Endothelial cell of umbilical vein (primary cell): ENCODE measurements around the gene BCL11B. TPM values are rescaled to one million over a fixed set of nuclear protein-coding genes. Genes with fewer than 3 reads are reported as not detected.

ENCODE experiments used
- BruUV-seq: library from RNA; stranded (reverse); fragments of 400-500 nt; replicated peaks from 2 replicates; lab custom pipeline; 2021; lab: Mats Ljungman, UMichigan
- CTCF ChIA-PET: fragments of 300-600, 350-600 bp; sonication (Branson Sonifier 250); formaldehyde crosslinking; loops from one replicate; lab custom pipeline; 2021; ENCODE audit warnings: antibody characterized with exemption, inconsistent platforms; lab: Charles Lee
- POLR2A ChIA-PET: fragments of 300-600, 350-600 bp; sonication (Branson Sonifier 250); formaldehyde crosslinking; loops from one replicate; lab custom pipeline; 2021; ENCODE audit warnings: antibody characterized with exemption, inconsistent platforms; lab: Charles Lee
- DNase-seq: peaks from one replicate; pipeline ENCODE4 v3.0.0-alpha.2; 2011; ENCODE audit warnings: low read depth, low spot score
- FAIRE-seq: peaks from 2 replicates; lab custom pipeline; 2011; peaks lifted over from hg19 to GRCh38; lab: Jason Lieb, UNC
- H2AFZ ChIP-seq: 2 replicates; pipeline ENCODE4 v1.6.0; 2012; ENCODE audit warnings: low read depth, low read length, control low read depth, inconsistent platforms
- H3K27ac ChIP-seq: 2 replicates; pipeline ENCODE4 v1.5.1; 2011; ENCODE audit warnings: low read depth, mild to moderate bottlenecking, control low read depth, low read length, moderate library complexity; ENCODE audit not compliant: insufficient read depth
- H3K27me3 ChIP-seq, 2 experiments: 2 replicates each; pipeline versions ENCODE4 v1.6.0 to v1.6.1; 2011; ENCODE audit warnings: low read length in 2 of 2, mixed read lengths in 1 of 2; ENCODE audit not compliant: control insufficient read depth in 2 of 2, insufficient read depth in 2 of 2
- H3K36me3 ChIP-seq, 2 experiments: 2 replicates in 1 of 2; 3 replicates in 1 of 2; pipeline ENCODE4 v1.5.1; 2011; ENCODE audit warnings: low read length in 2 of 2, mild to moderate bottlenecking in 1 of 2, moderate library complexity in 1 of 2; ENCODE audit not compliant: control insufficient read depth in 2 of 2, insufficient read depth in 2 of 2; ENCODE audit errors: extremely low read depth in 1 of 2
- H3K4me1 ChIP-seq: 3 replicates; pipeline ENCODE4 v1.5.1; 2011; ENCODE audit warnings: mild to moderate bottlenecking, low read length; ENCODE audit not compliant: control insufficient read depth, insufficient read depth; ENCODE audit errors: extremely low read depth
- H3K4me2 ChIP-seq: 2 replicates; pipeline ENCODE4 v1.6.1; 2011; ENCODE audit warnings: low read length, control low read depth, mixed read lengths; ENCODE audit not compliant: insufficient read depth
- H3K4me3 ChIP-seq, 3 experiments: fragments of 200-600 bp in 1 of 3; sonication (generic), shearing (Covaris generic) in 1 of 3; replicated peaks in 1 of 3; 2 replicates each; pipeline ENCODE4 v1.5.1; 2011 to 2016; ENCODE audit warnings: control low read depth in 3 of 3, low read length in 3 of 3, mild to moderate bottlenecking in 2 of 3, inconsistent platforms in 1 of 3, low read depth in 1 of 3, moderate library complexity in 1 of 3; ENCODE audit not compliant: insufficient read depth in 1 of 3
- H3K79me2 ChIP-seq: 2 replicates; pipeline ENCODE4 v1.6.0; 2012; ENCODE audit warnings: low read length, inconsistent platforms; ENCODE audit not compliant: control insufficient read depth, insufficient read depth
- H3K9ac ChIP-seq: replicated peaks from 2 replicates; pipeline ENCODE3; 2011; ENCODE audit warnings: low read length, control low read depth; ENCODE audit not compliant: insufficient read depth; ENCODE audit errors: extremely low read depth
- H3K9me1 ChIP-seq: replicated peaks from 3 replicates; pipeline ENCODE4 v1.6.0; 2011; ENCODE audit warnings: mild to moderate bottlenecking, low read length; ENCODE audit not compliant: control insufficient read depth, insufficient read depth; ENCODE audit errors: extremely low read depth
- H3K9me3 ChIP-seq: replicated peaks from 2 replicates; pipeline ENCODE4 v1.5.1; 2012; ENCODE audit warnings: low read length, inconsistent platforms; ENCODE audit not compliant: control insufficient read depth, insufficient read depth
- H4K20me1 ChIP-seq: replicated peaks from 2 replicates; pipeline ENCODE3; 2011; ENCODE audit warnings: mild to moderate bottlenecking, low read length; ENCODE audit not compliant: control insufficient read depth, insufficient read depth; ENCODE audit errors: extremely low read depth
- CTCF ChIP-seq, 2 donors: IDR thresholded peaks; 1 replicate in 1 of 2; 2 replicates in 1 of 2; pipeline ENCODE4 v1.5.1; 2011; ENCODE audit warnings: low read length in 2 of 2, mild to moderate bottlenecking in 2 of 2, moderate library complexity in 2 of 2, control low read depth in 1 of 2, inconsistent platforms in 1 of 2, low read depth in 1 of 2; ENCODE audit not compliant: insufficient read depth in 1 of 2; ENCODE audit errors: extremely low read depth in 1 of 2
- EZH2 ChIP-seq: IDR thresholded peaks from 2 replicates; pipeline ENCODE4 v1.6.1; 2012; ENCODE audit warnings: borderline replicate concordance, low read depth, mild to moderate bottlenecking, moderate library complexity, low read length, inconsistent platforms; ENCODE audit not compliant: severe bottlenecking
- FOS ChIP-seq: IDR thresholded peaks from 2 replicates; pipeline ENCODE4 v1.6.1; 2011; ENCODE audit warnings: mild to moderate bottlenecking, low read length, moderate library complexity, borderline replicate concordance; ENCODE audit not compliant: insufficient read depth
- GATA2 ChIP-seq: IDR thresholded peaks from 2 replicates; pipeline ENCODE4 v1.7.0; 2011; ENCODE audit warnings: low read depth, mild to moderate bottlenecking, moderate library complexity, mixed read lengths, low read length; ENCODE audit not compliant: insufficient read length, insufficient read depth
- JUN ChIP-seq: IDR thresholded peaks from 2 replicates; pipeline ENCODE4 v1.6.1; 2011; ENCODE audit warnings: borderline replicate concordance, low read depth; ENCODE audit not compliant: insufficient read length, insufficient read depth
- MAX ChIP-seq: IDR thresholded peaks from 2 replicates; pipeline ENCODE4 v1.6.1; 2011; ENCODE audit not compliant: insufficient read depth, insufficient read length
- MYC ChIP-seq: IDR thresholded peaks from one replicate; pipeline ENCODE4 v1.6.1; 2011; ENCODE audit warnings: mild to moderate bottlenecking, low read depth, low read length
- POLR2A ChIP-seq: IDR thresholded peaks from 2 replicates; pipeline ENCODE4 v1.6.1; 2012; ENCODE audit warnings: low read depth, mild to moderate bottlenecking, control low read depth, low read length
- dilution Hi-C: fragments of 300-500 bp; cut with MboI; formaldehyde crosslinking; loops from one replicate; pipeline ENCODE4 v1.15.0; 2019; ENCODE audit warnings: low sequenced_read_pairs; ENCODE audit not compliant: extremely low pct_ligation_motif_present
- intact Hi-C: fragments of 100-400 bp; cut with micrococcal nuclease; formaldehyde crosslinking; loops from one replicate; pipeline ENCODE4 v1.10.0; 2022
- polyA plus RNA-seq, 4 experiments: library from polyadenylated mRNA; depleted of rRNA in 3 of 4; stranded (reverse) in 3 of 4; unstranded in 1 of 4; fragments of >200 nt; gene quantifications; 2 replicates each; pipeline versions ENCODE4 v1.2.1 to v1.2.3, GENCODE V29; 2011 to 2012; ENCODE audit warnings: missing spikeins in 1 of 4
- total RNA-seq: library from RNA; stranded (reverse); gene quantifications from 2 replicates; pipeline ENCODE4 v1.2.3, GENCODE V29; 2021

BCL11B gene
- total and polyA plus RNA-seq, 2 donors (not counting 3 experiments of a cell fraction or from before 2014, with no cell fraction given), result 0.03 to 0.07 TPM

- no peak for FAIRE-seq
- POLR2A ChIA-PET, result no interaction called here
These were observed 149.4 kb downstream of the BCL11B start for GRCh38 chr14:99122521-99123125.

More at GRCh38 chr14:99122521-99123125, 149.4 kb downstream of the BCL11B start:
- no peaks in the 10 kb centered on the region for H3K27me3 ChIP-seq
- intact Hi-C loops (no loop called here), dilution Hi-C loops (no loop called here)
- no peak overlapping the region for H2AFZ ChIP-seq
- no peak for DNase-seq
- H3K9me3 ChIP-seq, result no peaks in the 10 kb centered on the region
- no peaks in the 10 kb centered on the region for H3K9me1 ChIP-seq
- CTCF ChIA-PET, result no interaction called here
- TF ChIP-seq FOS (no peak), MYC (no peak), JUN (no peak), POLR2A (no peak), GATA2 (no peak), MAX (no peak), CTCF (IDR thresholded peaks at IDR 0.05; ENCODE audit: extremely low read depth in 1 of 2, insufficient read depth in 1 of 2, low read depth in 1 of 2, low read length in 2 of 2) (no peak), EZH2 (no peak)
- H3K9ac ChIP-seq, result no peak overlapping the region
- no peak overlapping the region for H3K4me2 ChIP-seq
- H3K79me2 ChIP-seq, result no peaks in the 10 kb centered on the region
- H3K36me3 ChIP-seq, result no peaks in the 10 kb centered on the region
- no peaks in the 10 kb centered on the region for H3K4me1 ChIP-seq
- no peaks in the 10 kb centered on the region for H4K20me1 ChIP-seq
- BruUV-seq, result no TSS peak
- no peak overlapping the region for H3K27ac ChIP-seq
- H3K4me3 ChIP-seq, result no peak overlapping the region
